Upper lobe of left lung (tissue), 4 donors: Measurements from ENCODE around the gene ADAM12.

Source experiments
- EP300 ChIP-seq, 4 donors: sonication (generic); formaldehyde crosslinking; IDR thresholded peaks; one replicate each; pipeline ENCODE4 v1.5.1; 2017; ENCODE audit warnings: antibody characterized with exemption in 4 of 4, control low read depth in 2 of 4
- POLR2A ChIP-seq, 4 donors: fragments of 450-650 bp; IDR thresholded peaks; one replicate each; pipeline ENCODE4 v1.5.1; 2016 to 2017; ENCODE audit warnings: antibody characterized with exemption in 4 of 4, mild to moderate bottlenecking in 2 of 4
- TF ChIP-seq, protein P1 (sequence below), 6 experiments: fragments of 450-650 bp in 4 of 6; fragments of 200-600 bp in 2 of 6; sonication (generic) in 2 of 6; IDR thresholded peaks; one replicate each; pipeline ENCODE4 v1.5.1; 2016 to 2019; ENCODE audit warnings: antibody characterized with exemption in 6 of 6

DNA sequence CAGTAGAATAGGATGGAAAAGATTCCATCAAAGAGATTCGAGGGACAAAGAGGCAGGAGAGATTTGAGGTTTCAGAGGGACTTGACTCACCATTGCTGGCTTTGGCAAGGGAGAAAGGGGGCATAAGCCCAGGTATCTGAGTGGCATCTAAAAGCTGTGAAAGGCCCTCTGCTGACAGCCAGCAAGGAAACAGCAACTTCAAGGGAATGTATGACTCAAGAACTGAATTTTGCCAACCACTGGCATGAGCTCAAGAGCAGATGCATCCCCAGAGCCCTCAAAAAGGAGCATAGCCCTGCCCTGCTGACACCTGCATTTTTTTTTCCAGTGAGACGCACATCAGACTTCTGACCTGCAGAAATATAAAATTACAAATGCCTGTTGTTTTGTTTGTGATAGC is 19.6 kb upstream of the ADAM12 start:
- TF ChIP-seq, protein P1, sequence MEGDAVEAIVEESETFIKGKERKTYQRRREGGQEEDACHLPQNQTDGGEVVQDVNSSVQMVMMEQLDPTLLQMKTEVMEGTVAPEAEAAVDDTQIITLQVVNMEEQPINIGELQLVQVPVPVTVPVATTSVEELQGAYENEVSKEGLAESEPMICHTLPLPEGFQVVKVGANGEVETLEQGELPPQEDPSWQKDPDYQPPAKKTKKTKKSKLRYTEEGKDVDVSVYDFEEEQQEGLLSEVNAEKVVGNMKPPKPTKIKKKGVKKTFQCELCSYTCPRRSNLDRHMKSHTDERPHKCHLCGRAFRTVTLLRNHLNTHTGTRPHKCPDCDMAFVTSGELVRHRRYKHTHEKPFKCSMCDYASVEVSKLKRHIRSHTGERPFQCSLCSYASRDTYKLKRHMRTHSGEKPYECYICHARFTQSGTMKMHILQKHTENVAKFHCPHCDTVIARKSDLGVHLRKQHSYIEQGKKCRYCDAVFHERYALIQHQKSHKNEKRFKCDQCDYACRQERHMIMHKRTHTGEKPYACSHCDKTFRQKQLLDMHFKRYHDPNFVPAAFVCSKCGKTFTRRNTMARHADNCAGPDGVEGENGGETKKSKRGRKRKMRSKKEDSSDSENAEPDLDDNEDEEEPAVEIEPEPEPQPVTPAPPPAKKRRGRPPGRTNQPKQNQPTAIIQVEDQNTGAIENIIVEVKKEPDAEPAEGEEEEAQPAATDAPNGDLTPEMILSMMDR (IDR thresholded peaks at IDR 0.05): no peak
- TF ChIP-seq EP300 (IDR thresholded peaks at IDR 0.05) (no peak), POLR2A (IDR thresholded peaks at IDR 0.05) (no peak)
